ENCODE measurements around the gene PRKCZ. TPM values are rescaled to one million over a fixed set of nuclear protein-coding genes. Genes with fewer than 3 reads are reported as not detected.

The PRKCZ gene
- total and polyA plus RNA-seq, 9 of the 15 experiments (the other 6 are each of a cell fraction or from before 2014, with no cell fraction given) = 0.07 to 3.1 (median 1.3) TPM

GRCh38 chr1:2070800-2071530 is 20.8 kb downstream of the PRKCZ start:
- Histone ChIP-seq H3K9me3 (replicated peaks; ENCODE audit: control insufficient read depth, insufficient read depth, low read depth, low read length) (no peaks in the 10 kb centered on the region), H2AFZ (ENCODE audit: low read depth, low read length) (no peak overlapping the region), H3K9me1 (ENCODE audit: control insufficient read depth, insufficient read depth, low read length) (no peaks in the 10 kb centered on the region), H3K4me3 (no peak overlapping the region), H3K36me3 (ENCODE audit: control insufficient read depth, insufficient read depth, low read length) (no peaks in the 10 kb centered on the region), H3K4me1 (replicated peaks in 1 of 2; ENCODE audit: control insufficient read depth in 2 of 2, insufficient read depth in 2 of 2, low read length in 2 of 2) (peaks cover 0 to 40% of the 10 kb centered on the region in 2 experiments; a peak in 2 of 5 replicates), H3K79me2 (ENCODE audit: control insufficient read depth, insufficient read depth, low read length) (no peaks in the 10 kb centered on the region), H3K27me3 (ENCODE audit: control insufficient read depth in 2 of 2, insufficient read depth in 2 of 2, low read length in 2 of 2) (peaks cover 93 to 94% of the 10 kb centered on the region in 2 experiments), H3K9ac (ENCODE audit: insufficient read depth in 1 of 2, low read depth in 2 of 2, low read length in 2 of 2) (no peak overlapping the region), H3K4me2 (ENCODE audit: insufficient read depth, low read length) (no peak overlapping the region), H4K20me1 (replicated peaks; ENCODE audit: control insufficient read depth, insufficient read depth, low read length) (peaks cover 4% of the 10 kb centered on the region; the same call in 1 of the 2 replicates), H3K27ac (ENCODE audit: extremely low read depth, low read depth, low read length) (no peak overlapping the region)
- ChIA-PET CTCF (ENCODE audit: low intra/inter-chr PET ratio) (no interaction called here), POLR2A (interaction anchor here (0.6 kb wide), 1 partner anchor 19 kb away, joined by 3 read pairs; no protein-coding TSS in a partner anchor)
- DNase-seq (ENCODE audit: extremely low read depth in 1 of 4, low spot score in 3 of 4) (no peak), ATAC-seq (no peak), FAIRE-seq (no peak)
- in situ Hi-C loops (cut with MboI) (no loop called here), intact Hi-C loops (cut with micrococcal nuclease) (no loop called here)
- WGBS (ENCODE audit: insufficient coverage, low coverage, missing lambda C conversion rate) = 18% methylated on average over 30 of the region's 36 CpGs
- no TSS peak for BruUV-seq (replicated peaks)
- TF ChIP-seq GTF2A2 (tag; IDR thresholded peaks at IDR 0.05) (no peak), MYC (IDR thresholded peaks at IDR 0.05; ENCODE audit: low read depth, low read length) (no peak), MYC (CRISPR knock-in tag; IDR thresholded peaks at IDR 0.05; ENCODE audit: borderline replicate concordance, low read depth) (no peak), HNRNPH1 (optimal IDR thresholded peaks at IDR 0.05; ENCODE audit: low read depth, low read length) (no peak), RHOXF2B (CRISPR knock-in tag; conservative IDR thresholded peaks at IDR 0.05) (no peak), HMGN3 (IDR thresholded peaks at IDR 0.05; ENCODE audit: borderline replicate concordance, extremely low read depth, insufficient read length, low read depth, low read length) (no peak), CREB3L1 (IDR thresholded peaks at IDR 0.05; ENCODE audit: borderline replicate concordance, low read depth) (no peak), POLR2AphosphoS5 (IDR thresholded peaks at IDR 0.05; ENCODE audit: control insufficient read depth, insufficient read depth, low read depth, low read length) (no peak), THAP7 (CRISPR knock-in tag; IDR thresholded peaks at IDR 0.05) (no peak), NELFE (IDR thresholded peaks at IDR 0.05; ENCODE audit: insufficient read depth, insufficient read length) (no peak), MECOM (CRISPR knock-in tag; IDR thresholded peaks at IDR 0.05) (no peak), BRD9 (IDR thresholded peaks at IDR 0.05; ENCODE audit: low read depth, partially characterized antibody) (no peak), HOMEZ (CRISPR knock-in tag; IDR thresholded peaks at IDR 0.05) (no peak), ATF6 (CRISPR knock-in tag; IDR thresholded peaks at IDR 0.05) (no peak)
